IMR-90 (cell line): ENCODE results near the gene COL5A1. TPM values are rescaled to one million over a fixed set of nuclear protein-coding genes. Genes with fewer than 3 reads are reported as not detected.

Experiments
- ATAC-seq: fragments of 200-7000 bp; cut with Tn5 transposase; 2 replicates; pipeline ENCODE4 v1.9.1; 2020; ENCODE audit warnings: low read depth, mild to moderate bottlenecking, moderate library complexity
- BruUV-seq: library from RNA; stranded (reverse); fragments of 400-500 nt; replicated peaks from 2 replicates; lab custom pipeline; 2021; lab: Mats Ljungman, UMichigan
- CTCF ChIA-PET: fragments of 300-600 bp; formaldehyde crosslinking; extraction: SDS; loops from one replicate; lab custom pipeline; 2021; ENCODE audit warnings: antibody characterized with exemption; lab: Yijun Ruan, JAX
- POLR2A ChIA-PET: fragments of 300-600 bp; sonication (Branson Sonifier 250); formaldehyde crosslinking; loops from one replicate; lab custom pipeline; 2022; ENCODE audit warnings: antibody characterized with exemption; ENCODE audit not compliant: unreplicated experiment; lab: Charles Lee
- DNase-seq: peaks from one replicate; pipeline ENCODE4 v3.0.0; 2013
- H2AFZ ChIP-seq: replicated peaks from 2 replicates; pipeline ENCODE3; 2013; ENCODE audit warnings: low read length, mild to moderate bottlenecking; ENCODE audit not compliant: poor library complexity
- H2AK5ac ChIP-seq: 2 replicates; pipeline ENCODE4 v1.6.1; 2013; ENCODE audit warnings: low read depth, low read length, inconsistent platforms
- H2AK9ac ChIP-seq: replicated peaks from 2 replicates; pipeline ENCODE3; 2013; ENCODE audit warnings: mild to moderate bottlenecking, low read depth, low read length, moderate library complexity; ENCODE audit not compliant: poor library complexity
- H2BK120ac ChIP-seq: 2 replicates; pipeline ENCODE4 v1.6.1; 2013; ENCODE audit warnings: low read depth, low read length, inconsistent platforms
- H2BK15ac ChIP-seq: 3 replicates; pipeline ENCODE4 v1.6.1; 2013; ENCODE audit warnings: low read depth, low read length, inconsistent platforms
- H2BK20ac ChIP-seq: 2 replicates; pipeline ENCODE4 v1.6.1; 2013; ENCODE audit warnings: low read depth, mild to moderate bottlenecking, inconsistent platforms, low read length, moderate library complexity
- H2BK5ac ChIP-seq: 2 replicates; pipeline ENCODE4 v1.6.1; 2013; ENCODE audit warnings: mild to moderate bottlenecking, low read depth, low read length, inconsistent platforms; ENCODE audit not compliant: poor library complexity, severe bottlenecking
- H3K14ac ChIP-seq: replicated peaks from 2 replicates; pipeline ENCODE4 v1.6.1; 2013; ENCODE audit warnings: low read depth, low read length, inconsistent platforms
- H3K18ac ChIP-seq: 2 replicates; pipeline ENCODE4 v1.6.1; 2013; ENCODE audit warnings: low read depth, low read length, control low read depth
- H3K23ac ChIP-seq: 2 replicates; pipeline ENCODE4 v1.6.1; 2013; ENCODE audit warnings: low read depth, low read length, inconsistent platforms
- H3K27ac ChIP-seq: 2 replicates; pipeline ENCODE4 v1.5.1; 2013; ENCODE audit warnings: mild to moderate bottlenecking, control low read depth, low read length; ENCODE audit not compliant: insufficient read depth
- H3K27me3 ChIP-seq: 2 replicates; pipeline ENCODE4 v1.6.1; 2013; ENCODE audit warnings: low read length; ENCODE audit not compliant: control insufficient read depth, insufficient read depth
- H3K36me3 ChIP-seq: 2 replicates; pipeline ENCODE4 v1.6.1; 2013; ENCODE audit warnings: low read length, mixed read lengths; ENCODE audit not compliant: control insufficient read depth, insufficient read depth
- H3K4ac ChIP-seq: 2 replicates; pipeline ENCODE4 v1.6.1; 2013; ENCODE audit warnings: low read depth, low read length, inconsistent platforms
- H3K4me1 ChIP-seq: 2 replicates; pipeline ENCODE4 v1.6.1; 2013; ENCODE audit warnings: low read length, mixed read lengths; ENCODE audit not compliant: control insufficient read depth, insufficient read depth
- H3K4me2 ChIP-seq: 2 replicates; pipeline ENCODE4 v1.6.1; 2013; ENCODE audit warnings: low read depth, mild to moderate bottlenecking, control low read depth, low read length, moderate library complexity
- H3K4me3 ChIP-seq: 2 replicates; pipeline ENCODE4 v1.5.1; 2013; ENCODE audit warnings: low read depth, mild to moderate bottlenecking, control low read depth, low read length, moderate library complexity; ENCODE audit not compliant: insufficient read depth
- H3K56ac ChIP-seq: 2 replicates; pipeline ENCODE4 v1.6.1; 2013; ENCODE audit warnings: low read length, inconsistent platforms; ENCODE audit not compliant: insufficient read depth; ENCODE audit errors: extremely low read depth
- H3K79me1 ChIP-seq, 2 experiments: 2 replicates each; pipeline ENCODE4 v1.6.1; 2013; ENCODE audit warnings: low read length in 2 of 2, inconsistent platforms in 1 of 2, low read depth in 1 of 2
- H3K9ac ChIP-seq: 2 replicates; pipeline ENCODE4 v1.6.1; 2013; ENCODE audit warnings: low read depth, low read length, control low read depth
- H3K9me1 ChIP-seq: 2 replicates; pipeline ENCODE4 v1.6.1; 2013; ENCODE audit warnings: low read length, inconsistent platforms; ENCODE audit not compliant: insufficient read depth
- H3K9me3 ChIP-seq: 2 replicates; pipeline ENCODE4 v1.6.1; 2013; ENCODE audit warnings: low read length; ENCODE audit not compliant: control insufficient read depth, insufficient read depth
- H4K20me1 ChIP-seq: 2 replicates; pipeline ENCODE4 v1.6.1; 2013; ENCODE audit warnings: low read length, inconsistent platforms; ENCODE audit not compliant: insufficient read depth
- H4K5ac ChIP-seq: 2 replicates; pipeline ENCODE4 v1.6.1; 2013; ENCODE audit warnings: mild to moderate bottlenecking, low read depth, low read length, control low read depth
- H4K8ac ChIP-seq, 2 experiments: 2 replicates each; pipeline ENCODE4 v1.6.1; 2013; ENCODE audit warnings: low read depth in 2 of 2, low read length in 2 of 2, control low read depth in 1 of 2, inconsistent platforms in 1 of 2
- H4K91ac ChIP-seq: 2 replicates; pipeline ENCODE4 v1.6.1; 2013; ENCODE audit warnings: low read depth, low read length, inconsistent platforms; ENCODE audit not compliant: insufficient read depth
- BHLHE40 ChIP-seq: fragments of 150-350 bp; IDR thresholded peaks from 2 replicates; pipeline ENCODE4 v1.6.1; 2016; ENCODE audit warnings: mild to moderate bottlenecking, low read depth, low read length
- CEBPB ChIP-seq: IDR thresholded peaks from 2 replicates; pipeline ENCODE4 v1.6.1; 2012; ENCODE audit warnings: low read depth, low read length, improper control_type of control experiment
- CHD1 ChIP-seq: IDR thresholded peaks from 2 replicates; pipeline ENCODE4 v1.6.1; 2012; ENCODE audit warnings: low read depth, low read length, improper control_type of control experiment
- CTCF ChIP-seq: conservative IDR thresholded peaks from 2 replicates; pipeline ENCODE4 v1.5.1; 2012; ENCODE audit warnings: mild to moderate bottlenecking, low read depth, low read length, improper control_type of control experiment
- ELK1 ChIP-seq: fragments of 150-350 bp; IDR thresholded peaks from 2 replicates; pipeline ENCODE4 v1.6.1; 2016; ENCODE audit warnings: low read depth, mild to moderate bottlenecking, low read length, moderate library complexity, borderline replicate concordance
- FOS ChIP-seq: fragments of 150-350 bp; IDR thresholded peaks from 2 replicates; pipeline ENCODE4 v1.6.1; 2016; ENCODE audit warnings: low read depth, low read length
- MAFK ChIP-seq: IDR thresholded peaks from 2 replicates; pipeline ENCODE4 v1.6.1; 2012; ENCODE audit warnings: low read depth, low read length, improper control_type of control experiment
- MAZ ChIP-seq: IDR thresholded peaks from 2 replicates; pipeline ENCODE4 v1.6.1; 2012; ENCODE audit warnings: low read depth, mild to moderate bottlenecking, low read length, improper control_type of control experiment, moderate library complexity, borderline replicate concordance
- MXI1 ChIP-seq: IDR thresholded peaks from 2 replicates; pipeline ENCODE4 v1.6.1; 2012; ENCODE audit warnings: low read depth, mild to moderate bottlenecking, low read length, moderate library complexity, borderline replicate concordance
- NFE2L2 ChIP-seq: fragments of 150-350 bp; IDR thresholded peaks from 2 replicates; pipeline ENCODE4 v1.6.1; 2016; ENCODE audit warnings: low read depth, mild to moderate bottlenecking, low read length
- POLR2A ChIP-seq: IDR thresholded peaks from 2 replicates; pipeline ENCODE4 v1.6.1; 2012; ENCODE audit warnings: mild to moderate bottlenecking, low read depth, low read length
- RAD21 ChIP-seq: IDR thresholded peaks from 2 replicates; pipeline ENCODE4 v1.6.1; 2012; ENCODE audit warnings: low read length, improper control_type of control experiment
- RCOR1 ChIP-seq: IDR thresholded peaks from 2 replicates; pipeline ENCODE4 v1.6.1; 2012; ENCODE audit warnings: mild to moderate bottlenecking, low read length, improper control_type of control experiment; ENCODE audit not compliant: insufficient replicate concordance
- RFX5 ChIP-seq: IDR thresholded peaks from 2 replicates; pipeline ENCODE4 v1.8.0; 2012; ENCODE audit warnings: low read depth, mild to moderate bottlenecking, low read length, moderate library complexity
- SMC3 ChIP-seq: fragments of 150-350 bp; IDR thresholded peaks from 2 replicates; pipeline ENCODE4 v1.6.1; 2016; ENCODE audit warnings: low read depth, mild to moderate bottlenecking, antibody characterized with exemption, low read length, moderate library complexity
- USF2 ChIP-seq: fragments of 150-350 bp; IDR thresholded peaks from 2 replicates; pipeline ENCODE4 v1.6.1; 2017; ENCODE audit warnings: mild to moderate bottlenecking, antibody characterized with exemption, low read length, low read depth
- whole genome bisulfite sequencing, 2 experiments: methylation state at CpG; one replicate each; pipeline versions ENCODE4 v1.1.5 to v1.1.7; 2013; ENCODE audit warnings: missing lambda C conversion rate in 2 of 2; ENCODE audit not compliant: insufficient read length in 1 of 2; ENCODE audit errors: extremely low coverage in 2 of 2; 5-methylcytosine and 5-hydroxymethylcytosine counted together
- dilution Hi-C: fragments of 300-500 bp; cut with HindIII; formaldehyde crosslinking; loops from one replicate; pipeline ENCODE4 v1.14.3; 2018; ENCODE audit warnings: low sequenced_read_pairs; ENCODE audit not compliant: unreplicated experiment
- in situ Hi-C: fragments of 300-500 bp; cut with MboI; formaldehyde crosslinking; loops from 3 replicates; pipeline ENCODE4 v1.14.3; 2019; ENCODE audit warnings: low sequenced_read_pairs, inconsistent platforms, mixed read lengths
- intact Hi-C: fragments of 100-400 bp; cut with micrococcal nuclease; formaldehyde crosslinking; loops from 2 replicates; pipeline ENCODE4 v1.10.0; 2022
- polyA plus RNA-seq, 3 experiments: library from polyadenylated mRNA; depleted of rRNA; stranded (reverse); fragments of >200 nt; gene quantifications; 2 replicates each; pipeline ENCODE4 v1.2.3, GENCODE V29; 2012; ENCODE audit warnings: low replicate concordance in 1 of 3
- total RNA-seq: library from RNA; depleted of rRNA; stranded (reverse); fragments of >200 nt; gene quantifications from 2 replicates; pipeline ENCODE4 v1.2.3, GENCODE V29; 2012

The COL5A1 gene
- total and polyA plus RNA-seq, 2 of the 4 experiments (the other 2 are of a cell fraction) = 19.2 to 173 TPM

GRCh38 chr9:134885679-134886412 is 244.2 kb downstream of the COL5A1 start:
- Histone ChIP-seq H4K91ac (no peak overlapping the region), H2AK9ac (no peak overlapping the region), H2AFZ (no peak overlapping the region), H4K8ac (no peak overlapping the region), H3K36me3 (no peaks in the 10 kb centered on the region), H3K14ac (no peak overlapping the region), H2BK15ac (no peak overlapping the region), H3K9me1 (no peaks in the 10 kb centered on the region), H3K4me3 (no peak overlapping the region), H3K4me1 (no peaks in the 10 kb centered on the region), H3K56ac (no peak overlapping the region), H2AK5ac (no peak overlapping the region), H2BK20ac (no peak overlapping the region), H3K27ac (no peak overlapping the region), H3K4ac (no peak overlapping the region), H3K4me2 (no peak overlapping the region), H3K79me1 (no peaks in the 10 kb centered on the region), H4K5ac (no peak overlapping the region), H3K27me3 (peaks cover 47% of the 10 kb centered on the region), H3K9me3 (no peaks in the 10 kb centered on the region), H3K18ac (no peak overlapping the region), H3K23ac (no peak overlapping the region), H3K9ac (no peak overlapping the region), H2BK120ac (no peak overlapping the region), H4K20me1 (no peaks in the 10 kb centered on the region), H2BK5ac (no peak overlapping the region)
- intact Hi-C loops (no loop called here), dilution Hi-C loops (no loop called here), in situ Hi-C loops (no loop called here)
- CTCF ChIA-PET = no interaction called here
- BruUV-seq = no TSS peak
- ATAC-seq (no peak), DNase-seq (no peak)
- POLR2A ChIA-PET = interaction anchor here (0.6 kb wide), 1 partner anchor 14 kb away, joined by 3 read pairs; no protein-coding TSS in a partner anchor
- TF ChIP-seq FOS = no peak
- TF ChIP-seq USF2 = no peak
- no peak for TF ChIP-seq BHLHE40
- no peak for TF ChIP-seq MXI1
- no peak for TF ChIP-seq CTCF
- TF ChIP-seq POLR2A = no peak
- TF ChIP-seq RCOR1 = no peak
- no peak for TF ChIP-seq NFE2L2
- TF ChIP-seq SMC3 = no peak
- TF ChIP-seq RFX5 = no peak
- TF ChIP-seq CHD1 = no peak
- no peak for TF ChIP-seq CEBPB
- TF ChIP-seq RAD21 = no peak
- TF ChIP-seq MAFK = no peak
- no peak for TF ChIP-seq ELK1
- no peak for TF ChIP-seq MAZ
- WGBS, 2 experiments = 83% methylated on average over 7 of the region's 24 CpGs; no CpG with 5 or more reads in 1 of the 2 experiments
